Prostate gland (tissue), 2 donors: ENCODE results near the gene USP1.

Experiments used
- POLR2A ChIP-seq: fragments of 450-650 bp; IDR thresholded peaks from one replicate; pipeline ENCODE4 v1.6.1; 2016; ENCODE audit warnings: antibody characterized with exemption, mild to moderate bottlenecking
- TF ChIP-seq, protein P1 (sequence below), 4 experiments: fragments of 200-600 bp in 2 of 4; fragments of 450-650 bp in 2 of 4; sonication (generic) in 2 of 4; IDR thresholded peaks; 1 replicate in 3 of 4; 2 replicates in 1 of 4; pipeline ENCODE4 v1.5.1; 2016 to 2019; ENCODE audit warnings: antibody characterized with exemption in 4 of 4, mild to moderate bottlenecking in 2 of 4, moderate library complexity in 2 of 4

DNA sequence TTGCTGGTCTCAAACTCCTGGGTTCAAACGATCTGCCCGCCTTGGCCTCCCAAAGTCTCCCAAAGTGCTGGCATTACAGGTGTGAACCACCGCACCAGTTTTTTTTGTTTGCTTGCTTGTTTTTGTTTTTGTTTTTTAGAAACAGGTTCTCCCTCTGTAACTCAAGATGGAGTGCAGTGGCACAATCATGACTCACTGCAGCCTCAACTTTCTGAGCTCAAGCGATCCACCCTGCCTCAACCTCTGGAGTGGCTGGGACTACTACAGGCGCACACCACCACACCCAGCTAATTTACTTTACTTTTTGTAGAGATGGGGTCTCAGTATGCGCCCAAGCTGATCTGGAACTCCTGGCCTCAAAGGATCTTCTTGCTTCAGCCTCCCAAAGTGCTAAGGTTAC lies 47.3 kb upstream of the USP1 start:
- TF ChIP-seq, protein P1, sequence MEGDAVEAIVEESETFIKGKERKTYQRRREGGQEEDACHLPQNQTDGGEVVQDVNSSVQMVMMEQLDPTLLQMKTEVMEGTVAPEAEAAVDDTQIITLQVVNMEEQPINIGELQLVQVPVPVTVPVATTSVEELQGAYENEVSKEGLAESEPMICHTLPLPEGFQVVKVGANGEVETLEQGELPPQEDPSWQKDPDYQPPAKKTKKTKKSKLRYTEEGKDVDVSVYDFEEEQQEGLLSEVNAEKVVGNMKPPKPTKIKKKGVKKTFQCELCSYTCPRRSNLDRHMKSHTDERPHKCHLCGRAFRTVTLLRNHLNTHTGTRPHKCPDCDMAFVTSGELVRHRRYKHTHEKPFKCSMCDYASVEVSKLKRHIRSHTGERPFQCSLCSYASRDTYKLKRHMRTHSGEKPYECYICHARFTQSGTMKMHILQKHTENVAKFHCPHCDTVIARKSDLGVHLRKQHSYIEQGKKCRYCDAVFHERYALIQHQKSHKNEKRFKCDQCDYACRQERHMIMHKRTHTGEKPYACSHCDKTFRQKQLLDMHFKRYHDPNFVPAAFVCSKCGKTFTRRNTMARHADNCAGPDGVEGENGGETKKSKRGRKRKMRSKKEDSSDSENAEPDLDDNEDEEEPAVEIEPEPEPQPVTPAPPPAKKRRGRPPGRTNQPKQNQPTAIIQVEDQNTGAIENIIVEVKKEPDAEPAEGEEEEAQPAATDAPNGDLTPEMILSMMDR (IDR thresholded peaks at IDR 0.05) = no peak
- no peak for TF ChIP-seq POLR2A
